Gastroesophageal sphincter (tissue), 3 donors: ENCODE results near the gene TPD52L2.

ENCODE experiments used
- CTCF ChIP-seq, 4 experiments: fragments of 200-600 bp in 2 of 4; fragments of 450-650 bp in 2 of 4; sonication (generic) in 1 of 4; IDR thresholded peaks; one replicate each; pipeline ENCODE4 v1.5.1; 2017 to 2019; ENCODE audit warnings: antibody characterized with exemption in 4 of 4, mild to moderate bottlenecking in 2 of 4, moderate library complexity in 2 of 4
- EP300 ChIP-seq: sonication (generic); formaldehyde crosslinking; IDR thresholded peaks from one replicate; pipeline ENCODE4 v1.6.1; 2017; ENCODE audit warnings: antibody characterized with exemption, mild to moderate bottlenecking
- POLR2A ChIP-seq, 2 donors: fragments of 450-650 bp; IDR thresholded peaks; one replicate each; pipeline ENCODE4 v1.6.1; 2017; ENCODE audit warnings: antibody characterized with exemption in 2 of 2, mild to moderate bottlenecking in 2 of 2, moderate library complexity in 1 of 2
- POLR2AphosphoS5 ChIP-seq: sonication (generic); formaldehyde crosslinking; IDR thresholded peaks from one replicate; pipeline ENCODE4 v1.6.1; 2017; ENCODE audit warnings: antibody characterized with exemption

GRCh38 chr20:63889241-63890200 is 24.5 kb downstream of the TPD52L2 start:
- no peak for TF ChIP-seq POLR2A (IDR thresholded peaks at IDR 0.05)
- TF ChIP-seq CTCF (IDR thresholded peaks at IDR 0.05), result no peak
- no peak for TF ChIP-seq POLR2AphosphoS5
- TF ChIP-seq EP300, result no peak
